Measurements from ENCODE around the gene EFHD2. TPM values are rescaled to one million over a fixed set of nuclear protein-coding genes. Genes with fewer than 3 reads are reported as not detected.

EFHD2 gene
- total RNA-seq, 4 donors from 2014 or later: 30.3 to 57.4 (median 55.2) TPM

DNA sequence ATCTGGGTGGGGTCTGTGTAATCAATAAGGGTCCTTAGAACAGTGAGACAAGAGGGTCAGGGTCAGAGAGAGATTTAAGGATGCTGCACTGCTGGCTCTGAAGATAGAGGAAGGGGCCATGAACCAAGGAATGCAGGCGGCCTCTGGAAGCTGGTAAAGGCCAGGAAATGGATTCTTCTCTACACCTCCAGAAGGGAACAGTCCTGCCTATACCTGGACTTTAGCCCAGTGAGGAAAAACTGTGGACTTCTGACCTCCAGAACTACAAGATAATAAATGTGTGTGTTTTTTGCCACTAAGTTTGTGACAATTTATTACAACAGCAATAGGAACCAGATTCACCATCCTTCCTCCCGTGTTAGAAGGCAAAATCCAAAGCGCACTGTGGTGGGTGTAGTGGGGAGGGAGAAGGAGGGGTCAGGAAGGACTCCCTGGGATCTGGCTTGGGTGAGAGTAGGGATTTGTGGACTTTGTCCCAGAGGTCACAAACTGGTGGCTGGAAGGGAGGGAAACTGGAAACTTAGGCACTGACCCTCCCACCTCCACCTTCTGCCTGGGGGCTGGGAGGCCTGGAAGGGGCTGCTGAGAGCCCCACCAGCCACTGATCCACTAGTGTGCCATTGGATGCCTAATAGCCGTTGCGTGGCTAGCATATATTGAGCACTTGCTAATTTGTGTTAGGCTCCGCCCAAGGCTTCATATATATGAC is 41.5 kb downstream of the EFHD2 start:
- Histone ChIP-seq H3K36me3 (no peaks in the 10 kb centered on the region), H3K27me3 (no peaks in the 10 kb centered on the region), H3K27ac (replicated peaks in 1 of 4) (no peak overlapping the region), H3K4me1 (peaks cover 0 to 12% (median 6%) of the 10 kb centered on the region in 4 donors), H3K4me3 (no peak overlapping the region), H3K9me3 (peaks cover 0 to 3% (median 0%) of the 10 kb centered on the region in 4 donors)
- DNase-seq (ENCODE audit: extremely low spot score): no peak
- TF ChIP-seq, protein P1, sequence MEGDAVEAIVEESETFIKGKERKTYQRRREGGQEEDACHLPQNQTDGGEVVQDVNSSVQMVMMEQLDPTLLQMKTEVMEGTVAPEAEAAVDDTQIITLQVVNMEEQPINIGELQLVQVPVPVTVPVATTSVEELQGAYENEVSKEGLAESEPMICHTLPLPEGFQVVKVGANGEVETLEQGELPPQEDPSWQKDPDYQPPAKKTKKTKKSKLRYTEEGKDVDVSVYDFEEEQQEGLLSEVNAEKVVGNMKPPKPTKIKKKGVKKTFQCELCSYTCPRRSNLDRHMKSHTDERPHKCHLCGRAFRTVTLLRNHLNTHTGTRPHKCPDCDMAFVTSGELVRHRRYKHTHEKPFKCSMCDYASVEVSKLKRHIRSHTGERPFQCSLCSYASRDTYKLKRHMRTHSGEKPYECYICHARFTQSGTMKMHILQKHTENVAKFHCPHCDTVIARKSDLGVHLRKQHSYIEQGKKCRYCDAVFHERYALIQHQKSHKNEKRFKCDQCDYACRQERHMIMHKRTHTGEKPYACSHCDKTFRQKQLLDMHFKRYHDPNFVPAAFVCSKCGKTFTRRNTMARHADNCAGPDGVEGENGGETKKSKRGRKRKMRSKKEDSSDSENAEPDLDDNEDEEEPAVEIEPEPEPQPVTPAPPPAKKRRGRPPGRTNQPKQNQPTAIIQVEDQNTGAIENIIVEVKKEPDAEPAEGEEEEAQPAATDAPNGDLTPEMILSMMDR (IDR thresholded peaks at IDR 0.05): no peak
- WGBS: 91% methylated on average over 6 of the region's 6 CpGs
- intact Hi-C loops (cut with DNase I): no loop called here

GRCh38 chr1:15452216-15452615 is 42.5 kb downstream of the EFHD2 start:
- H3K27me3 ChIP-seq: no peaks in the 10 kb centered on the region
- peaks cover 0 to 12% (median 6%) of the 10 kb centered on the region in 4 donors for H3K4me1 ChIP-seq
- intact Hi-C loops (cut with DNase I): no loop called here
- WGBS: no CpG with 5 or more reads among the region's 1 CpG
- H3K9me3 ChIP-seq: peaks cover 0 to 3% (median 0%) of the 10 kb centered on the region in 4 donors
- H3K36me3 ChIP-seq: no peaks in the 10 kb centered on the region
- no peak for DNase-seq (ENCODE audit: extremely low spot score)
- no peak overlapping the region for H3K4me3 ChIP-seq
- no peak for TF ChIP-seq POLR2AphosphoS5 (IDR thresholded peaks at IDR 0.05)
- no peak for TF ChIP-seq POLR2A (IDR thresholded peaks at IDR 0.05; ENCODE audit: low read depth)
- TF ChIP-seq, protein P1 (IDR thresholded peaks at IDR 0.05): no peak
- TF ChIP-seq EP300 (IDR thresholded peaks at IDR 0.05): no peak
- H3K27ac ChIP-seq (replicated peaks in 1 of 4): no peak overlapping the region

GRCh38 chr1:15452866-15453571 is 43.3 kb downstream of the EFHD2 start:
- intact Hi-C loops (cut with DNase I): no loop called here
- H3K4me3 ChIP-seq: no peak overlapping the region
- TF ChIP-seq EP300 (IDR thresholded peaks at IDR 0.05) (no peak), POLR2AphosphoS5 (IDR thresholded peaks at IDR 0.05) (no peak), POLR2A (IDR thresholded peaks at IDR 0.05; ENCODE audit: low read depth) (no peak)
- TF ChIP-seq, protein P1 (IDR thresholded peaks at IDR 0.05): no peak
- no peak for DNase-seq (ENCODE audit: extremely low spot score)
- H3K4me1 ChIP-seq: peaks cover 0 to 12% (median 6%) of the 10 kb centered on the region in 4 donors
- H3K36me3 ChIP-seq: no peaks in the 10 kb centered on the region
- H3K27ac ChIP-seq (replicated peaks in 1 of 4): peak overlapping the region in 1 of 4 donors; percentile 2
- no peaks in the 10 kb centered on the region for H3K27me3 ChIP-seq
- WGBS: 58% methylated on average over 10 of the region's 10 CpGs
- H3K9me3 ChIP-seq: peaks cover 0 to 3% (median 0%) of the 10 kb centered on the region in 4 donors

DNA sequence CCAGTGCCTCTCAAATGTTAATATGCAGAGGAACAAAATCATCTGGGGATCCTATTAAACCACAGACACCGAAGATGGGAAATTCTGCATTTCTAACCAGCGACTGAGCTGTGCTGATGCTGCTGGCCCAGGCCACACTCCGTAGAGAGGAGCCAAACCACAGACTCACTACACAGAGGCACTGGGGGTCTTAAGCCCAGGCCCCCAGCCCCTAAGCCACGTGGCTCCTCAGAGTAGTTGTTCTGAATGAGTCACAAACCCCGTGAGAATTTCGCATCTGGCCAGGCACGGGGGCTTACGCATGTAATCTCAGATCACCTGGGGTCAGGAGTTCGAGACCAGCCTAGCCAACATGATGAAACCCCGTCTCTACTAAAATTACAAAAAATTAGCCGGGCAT is 44.0 kb downstream of the EFHD2 start:
- TF ChIP-seq POLR2A (IDR thresholded peaks at IDR 0.05; ENCODE audit: low read depth) (no peak), EP300 (IDR thresholded peaks at IDR 0.05) (no peak), POLR2AphosphoS5 (IDR thresholded peaks at IDR 0.05) (no peak)
- TF ChIP-seq, protein P1 (IDR thresholded peaks at IDR 0.05): no peak
- DNase-seq (ENCODE audit: extremely low spot score): no peak
- Histone ChIP-seq H3K4me1 (peaks cover 0 to 12% (median 6%) of the 10 kb centered on the region in 4 donors), H3K27ac (replicated peaks in 1 of 4) (peak overlapping the region in 3 of 4 donors; percentile 2 to 57 (median 24)), H3K9me3 (peaks cover 0 to 3% (median 0%) of the 10 kb centered on the region in 4 donors), H3K27me3 (no peaks in the 10 kb centered on the region), H3K36me3 (no peaks in the 10 kb centered on the region), H3K4me3 (no peak overlapping the region)
- intact Hi-C loops (cut with DNase I): no loop called here
- WGBS: 69% methylated on average over 6 of the region's 11 CpGs

Measured in esophagus muscularis mucosa (tissue), 4 donors.